DND-41 (cell line): Measurements from ENCODE around the gene MICAL2.

Experiments used
- EZH2 ChIP-seq: IDR thresholded peaks from 3 replicates; pipeline ENCODE4 v1.6.1; 2012; ENCODE audit warnings: borderline replicate concordance, low read depth, mild to moderate bottlenecking, moderate library complexity, low read length, inconsistent platforms; ENCODE audit not compliant: severe bottlenecking
- TF ChIP-seq, protein P1 (sequence below): IDR thresholded peaks from 2 replicates; pipeline ENCODE4 v1.5.1; 2012; ENCODE audit warnings: borderline replicate concordance, low read length, moderate library complexity, mild to moderate bottlenecking; ENCODE audit not compliant: poor library complexity, severe bottlenecking; ENCODE audit errors: extremely low read depth

GRCh38 chr11:12160231-12160630, 49.8 kb downstream of the MICAL2 start:
- TF ChIP-seq, protein P1, sequence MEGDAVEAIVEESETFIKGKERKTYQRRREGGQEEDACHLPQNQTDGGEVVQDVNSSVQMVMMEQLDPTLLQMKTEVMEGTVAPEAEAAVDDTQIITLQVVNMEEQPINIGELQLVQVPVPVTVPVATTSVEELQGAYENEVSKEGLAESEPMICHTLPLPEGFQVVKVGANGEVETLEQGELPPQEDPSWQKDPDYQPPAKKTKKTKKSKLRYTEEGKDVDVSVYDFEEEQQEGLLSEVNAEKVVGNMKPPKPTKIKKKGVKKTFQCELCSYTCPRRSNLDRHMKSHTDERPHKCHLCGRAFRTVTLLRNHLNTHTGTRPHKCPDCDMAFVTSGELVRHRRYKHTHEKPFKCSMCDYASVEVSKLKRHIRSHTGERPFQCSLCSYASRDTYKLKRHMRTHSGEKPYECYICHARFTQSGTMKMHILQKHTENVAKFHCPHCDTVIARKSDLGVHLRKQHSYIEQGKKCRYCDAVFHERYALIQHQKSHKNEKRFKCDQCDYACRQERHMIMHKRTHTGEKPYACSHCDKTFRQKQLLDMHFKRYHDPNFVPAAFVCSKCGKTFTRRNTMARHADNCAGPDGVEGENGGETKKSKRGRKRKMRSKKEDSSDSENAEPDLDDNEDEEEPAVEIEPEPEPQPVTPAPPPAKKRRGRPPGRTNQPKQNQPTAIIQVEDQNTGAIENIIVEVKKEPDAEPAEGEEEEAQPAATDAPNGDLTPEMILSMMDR: no peak
- no peak for TF ChIP-seq EZH2
